Activated CD8-positive, alpha-beta memory T cell treated with anti-CD3 and anti-CD28 coated beads for 1 hour (primary cell): ENCODE measurements around the gene SLAMF6.
"Not testable (repeated sequence)": the region's sequence is repeated elsewhere in the genome, so short reads cannot be mapped to it uniquely, and the experiment has no call there.

ENCODE experiments used
- DNase-seq, 2 donors: peaks; one replicate each; pipeline ENCODE4 v3.0.0-alpha.2; 2020; ENCODE audit warnings: low read depth in 1 of 2; ENCODE audit errors: extremely low read depth in 1 of 2

Gene SLAMF6

GRCh38 chr1:160517519-160517918, 5.5 kb downstream of the SLAMF6 start:
- not testable (repeated sequence) for DNase-seq

GRCh38 chr1:160515908-160516307, 7.1 kb downstream of the SLAMF6 start:
- not testable (repeated sequence) for DNase-seq

DNA sequence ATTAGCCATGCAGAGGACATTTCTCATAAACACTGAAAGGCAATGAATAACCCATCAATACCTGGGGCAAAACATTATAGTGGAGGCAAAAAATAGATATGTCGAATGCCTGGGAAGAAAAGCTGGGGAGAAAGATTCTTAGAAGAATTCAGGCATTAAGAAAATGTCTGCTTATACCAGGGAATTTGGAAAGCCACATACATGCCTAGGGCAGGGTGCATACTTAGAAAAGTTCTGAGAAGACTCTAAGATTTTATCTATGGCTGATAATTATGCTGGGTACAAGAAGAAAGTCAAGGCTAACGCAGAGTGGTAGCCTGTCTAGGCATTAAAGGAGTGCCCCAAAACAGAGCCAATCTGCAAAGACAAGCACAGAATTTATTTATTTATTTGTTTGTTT, 18.4 kb downstream of the SLAMF6 start:
- no peak for DNase-seq

DNA sequence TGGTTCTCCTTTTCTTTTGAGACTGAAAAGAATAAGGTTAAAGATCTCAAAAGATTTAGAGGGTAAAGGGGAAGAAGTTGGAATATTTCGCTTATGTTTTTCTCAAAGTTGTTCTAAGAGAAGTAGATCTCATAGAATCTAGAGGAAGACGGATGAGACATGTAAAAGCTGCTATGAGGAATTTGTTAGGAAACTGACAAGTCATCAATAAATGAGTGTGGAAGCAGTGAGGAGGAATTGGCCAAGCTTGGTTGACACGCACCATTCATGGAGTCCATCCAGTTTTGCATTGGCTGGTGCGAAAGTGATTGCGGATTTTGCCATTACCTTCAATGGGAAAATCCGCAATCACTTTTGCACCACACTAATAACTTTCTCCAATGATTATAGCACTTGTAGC, 20.0 kb downstream of the SLAMF6 start:
- no peak for DNase-seq

- DNase-seq: no peak
Observed at GRCh38 chr1:160500321-160500990, 22.6 kb downstream of the SLAMF6 start.

- no peak for DNase-seq
Observed at GRCh38 chr1:160499631-160500030, 23.4 kb downstream of the SLAMF6 start.

GRCh38 chr1:160498301-160499065, 24.6 kb downstream of the SLAMF6 start:
- not testable (repeated sequence) for DNase-seq

DNA sequence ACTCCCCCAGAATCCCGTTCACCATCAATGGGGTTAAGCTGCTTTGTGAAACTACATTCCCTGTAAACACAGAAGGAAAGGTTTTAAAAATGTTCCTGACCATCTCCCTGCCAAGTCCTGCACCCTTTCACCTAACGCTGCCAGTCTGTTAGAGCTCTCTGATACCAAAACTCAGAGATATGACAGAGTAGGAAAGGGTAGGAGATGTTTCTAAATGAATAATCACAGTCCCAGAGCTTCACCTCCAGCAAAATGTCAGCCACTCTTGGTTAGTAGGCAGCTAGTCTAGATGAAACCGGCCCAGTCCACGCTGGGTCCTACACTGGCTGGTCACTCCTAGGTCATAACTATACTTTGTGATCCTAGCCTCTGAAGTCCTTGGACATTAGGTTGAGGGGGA, 26.7 kb downstream of the SLAMF6 start:
- DNase-seq: no peak

DNA sequence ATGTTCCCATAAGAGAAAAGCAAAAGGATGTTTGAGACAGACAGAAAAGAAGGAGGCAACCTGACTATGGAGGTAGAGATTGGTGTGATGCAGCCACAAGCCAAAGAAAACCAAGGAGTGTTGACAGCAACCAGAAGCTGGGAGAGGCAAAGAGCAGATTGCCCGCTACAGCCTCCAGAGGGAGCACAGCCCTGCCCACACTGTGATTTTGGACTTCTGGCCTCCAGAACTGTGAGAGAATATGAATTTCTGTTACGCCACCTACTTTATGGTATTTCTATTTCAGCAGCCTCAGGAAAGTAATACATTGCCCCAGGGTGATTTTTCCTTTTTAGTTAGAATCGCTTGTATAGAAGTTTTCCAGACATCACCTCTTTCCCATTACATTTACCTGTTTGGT, 28.4 kb downstream of the SLAMF6 start:
- DNase-seq: no peak

DNA sequence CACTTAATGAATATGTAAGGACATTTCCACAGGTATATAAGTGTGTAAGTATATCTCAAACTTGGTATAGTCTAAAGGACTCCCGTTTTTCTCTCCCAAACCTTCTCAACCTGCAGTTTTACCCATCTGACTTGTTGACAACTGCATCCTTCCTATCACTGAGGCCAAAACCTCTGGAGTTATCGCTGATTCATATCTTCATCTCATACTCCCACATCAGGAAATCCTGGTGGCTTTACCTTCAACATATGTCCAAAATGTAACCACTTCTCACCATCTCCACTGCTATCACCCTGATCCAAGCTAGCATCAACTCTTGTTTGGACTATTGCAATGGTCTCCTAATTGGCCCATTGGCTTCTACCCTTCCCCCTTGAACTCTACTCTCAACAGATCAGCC, 30.4 kb downstream of the SLAMF6 start:
- DNase-seq: no peak

DNA sequence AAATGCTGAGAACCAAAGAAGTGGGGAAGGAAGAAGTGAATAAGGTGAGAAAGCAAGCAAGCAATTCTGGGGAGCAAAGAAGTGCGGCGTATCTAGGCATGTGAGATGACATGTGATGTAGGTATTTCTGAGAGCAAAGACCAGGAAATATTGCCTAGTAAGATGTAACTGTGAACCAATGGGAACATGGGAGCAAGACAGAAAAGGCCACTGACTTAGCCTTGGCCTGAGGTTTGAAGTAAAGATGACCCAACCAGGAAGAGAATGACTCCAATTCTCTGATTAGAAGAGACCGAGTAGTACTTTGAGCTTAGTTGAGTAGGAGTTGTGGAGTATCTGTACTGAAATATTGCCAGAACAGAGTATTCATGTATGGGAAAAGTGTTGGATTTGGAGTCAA, 31.1 kb downstream of the SLAMF6 start:
- DNase-seq: no peak

DNA sequence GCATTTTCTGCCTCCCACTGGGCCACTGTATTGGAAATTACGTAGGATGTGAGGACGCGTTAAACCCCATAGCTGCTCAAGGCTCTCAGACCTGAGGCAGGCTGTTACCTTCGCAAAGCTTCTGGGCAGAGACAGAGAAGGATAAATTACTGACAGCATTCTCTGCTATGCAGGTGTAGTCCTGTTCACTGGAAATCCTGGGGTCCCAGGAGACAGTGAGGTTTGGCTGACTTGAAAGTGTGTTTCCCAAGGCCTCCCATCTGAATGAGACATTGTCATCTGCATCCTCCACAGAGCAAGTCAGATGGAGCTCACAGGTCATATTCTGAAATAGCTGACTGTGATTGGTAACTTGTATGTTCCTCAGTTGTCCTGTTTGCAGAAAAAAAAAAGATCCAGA, 32.0 kb downstream of the SLAMF6 start:
- no peak for DNase-seq

DNA sequence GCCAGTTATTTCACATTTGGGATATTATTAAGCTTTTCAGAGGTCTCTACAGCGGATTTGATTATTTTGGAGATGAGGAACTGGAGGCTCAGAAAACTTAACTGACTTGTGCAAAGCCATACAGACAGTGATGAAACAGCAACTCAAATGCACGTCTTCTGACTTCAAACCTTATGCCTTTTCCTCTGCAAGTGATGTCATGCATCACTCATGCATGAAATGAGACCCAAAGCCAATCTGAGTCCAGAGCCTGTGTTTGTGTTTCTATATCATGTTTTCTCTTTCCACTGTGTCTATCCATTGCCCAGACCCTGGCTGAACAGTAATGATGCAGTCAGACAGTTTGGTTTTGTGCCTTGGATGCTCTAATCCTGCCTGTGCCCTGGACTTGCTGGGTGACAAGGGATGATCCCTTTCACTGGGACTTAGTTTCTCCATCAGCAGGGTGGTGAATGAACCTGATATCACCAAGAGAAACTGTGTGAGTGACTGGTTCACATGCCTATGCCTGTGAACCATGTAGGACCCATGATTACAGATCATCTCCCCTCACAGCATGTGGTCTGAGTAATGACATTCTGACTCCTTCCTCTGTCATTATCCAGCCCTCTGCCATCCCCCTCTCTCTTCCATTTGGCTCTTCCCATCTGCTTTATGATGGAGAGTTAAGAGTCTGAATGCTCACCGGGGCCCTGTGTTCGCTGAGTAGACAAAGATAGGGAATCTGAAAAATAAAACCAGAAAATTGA, 33.4 kb downstream of the SLAMF6 start:
- no peak for DNase-seq

DNA sequence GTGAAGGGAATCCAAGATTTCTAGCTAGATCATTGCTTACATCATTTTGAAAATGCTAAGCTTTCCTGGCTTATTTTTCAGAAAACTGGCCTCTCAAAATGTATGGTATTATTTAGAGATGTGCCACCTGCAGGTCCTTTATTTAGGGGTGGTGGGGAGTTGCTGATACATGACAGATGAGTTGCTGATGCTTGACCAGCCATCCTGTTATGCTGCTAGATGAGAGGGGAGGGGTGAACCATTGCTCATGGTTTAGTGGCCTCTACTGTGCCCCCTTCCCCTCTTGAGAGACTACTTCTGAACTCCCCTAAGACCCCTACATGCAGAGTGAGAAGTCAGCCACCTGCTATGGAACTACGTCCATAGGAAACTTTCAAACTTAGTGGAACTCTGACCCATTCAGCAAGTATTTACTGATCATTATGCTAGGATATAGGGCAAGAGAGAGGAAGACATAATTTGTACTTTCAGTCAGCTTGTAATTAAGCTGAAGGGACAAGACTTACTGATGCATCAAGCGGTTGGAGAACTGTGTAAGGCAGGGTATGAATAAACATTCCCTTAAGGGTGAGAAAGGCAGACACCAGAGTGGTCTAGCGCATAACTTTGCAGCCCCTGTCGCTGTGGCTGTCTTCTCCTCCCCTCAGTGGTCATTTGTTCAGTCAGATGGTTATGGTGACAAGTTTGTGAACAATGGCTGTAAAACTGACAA, 34.6 kb downstream of the SLAMF6 start:
- DNase-seq: no peak

DNA sequence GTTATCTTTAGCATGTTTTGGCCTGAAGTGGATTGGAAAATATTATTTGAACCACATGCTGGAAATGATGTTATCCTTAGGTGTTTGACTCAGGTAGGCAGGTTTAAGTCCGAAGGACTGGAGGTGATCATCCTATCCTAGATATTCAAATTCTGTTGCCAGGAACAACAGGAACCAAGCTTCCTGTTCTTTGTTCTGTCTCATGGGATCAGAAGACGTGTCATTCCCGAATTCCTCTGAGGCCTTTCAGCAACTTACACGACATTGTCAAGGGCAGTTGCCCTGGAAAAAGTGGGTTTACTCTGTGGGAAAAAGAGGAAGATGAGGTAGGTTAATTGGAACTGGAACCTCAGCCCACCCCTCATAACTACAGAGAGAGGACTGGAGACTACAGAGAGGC, 36.6 kb downstream of the SLAMF6 start:
- DNase-seq: no peak

DNA sequence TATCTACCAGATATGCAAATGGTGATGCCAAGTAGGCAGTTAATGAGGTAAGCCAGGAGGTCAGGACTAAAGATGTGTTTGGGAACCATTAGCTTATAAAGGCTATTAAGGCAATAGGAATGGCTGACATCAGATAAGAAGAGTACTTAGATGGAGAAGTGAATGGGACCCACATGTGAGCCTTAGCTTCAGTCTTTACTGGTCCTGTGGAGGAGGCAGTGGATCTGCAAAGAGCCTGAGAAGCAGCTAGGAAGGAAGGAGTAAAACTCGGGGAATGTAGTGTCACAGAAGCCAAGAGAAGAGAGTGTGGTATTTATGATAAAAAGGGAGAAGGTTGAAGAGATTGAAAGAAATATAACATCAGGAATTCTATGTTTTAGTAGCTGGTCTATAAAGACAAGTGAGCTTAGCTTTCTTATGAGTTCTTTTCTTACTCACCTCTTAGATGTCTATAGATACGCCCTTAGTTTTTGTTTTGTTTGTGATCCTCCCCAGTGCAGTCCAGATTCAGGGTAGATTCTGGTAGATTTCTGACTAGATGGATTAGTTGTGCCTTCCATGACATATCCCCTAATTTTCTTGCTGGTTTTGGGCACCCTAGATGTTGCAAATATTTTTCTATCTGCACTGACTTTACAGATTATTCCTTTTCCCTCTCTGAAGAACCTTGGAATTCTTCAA, 39.4 kb downstream of the SLAMF6 start:
- DNase-seq: no peak

DNA sequence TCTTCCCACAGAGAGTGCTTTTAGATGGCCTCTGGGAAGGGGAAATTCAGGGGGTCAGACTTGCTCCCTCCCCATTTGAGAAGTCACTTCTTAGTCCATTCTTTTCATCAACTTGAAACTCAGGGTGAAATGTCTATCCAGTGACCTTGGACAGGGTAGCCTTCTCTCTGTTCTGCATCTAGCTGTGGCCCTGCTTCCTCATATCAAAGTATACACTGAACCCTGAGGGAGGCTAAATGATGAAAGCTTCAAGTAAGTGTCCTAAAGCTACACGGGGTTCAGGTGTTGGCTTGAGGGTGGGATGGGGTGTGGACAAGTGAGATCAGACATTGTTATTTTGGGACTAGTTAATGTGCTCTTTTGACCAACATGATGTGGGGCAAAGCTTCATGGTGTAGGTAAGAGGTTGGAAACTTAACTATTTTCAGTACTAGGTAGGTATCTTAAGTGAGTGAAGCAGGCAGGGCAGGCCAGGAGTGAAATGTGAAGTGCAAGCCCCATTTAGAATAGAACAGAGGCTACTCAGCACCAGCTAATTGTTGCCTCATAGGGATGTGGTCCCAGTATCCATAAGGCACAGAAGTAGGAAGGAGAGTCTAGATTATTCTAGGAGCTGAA, 41.0 kb downstream of the SLAMF6 start:
- no peak for DNase-seq

DNA sequence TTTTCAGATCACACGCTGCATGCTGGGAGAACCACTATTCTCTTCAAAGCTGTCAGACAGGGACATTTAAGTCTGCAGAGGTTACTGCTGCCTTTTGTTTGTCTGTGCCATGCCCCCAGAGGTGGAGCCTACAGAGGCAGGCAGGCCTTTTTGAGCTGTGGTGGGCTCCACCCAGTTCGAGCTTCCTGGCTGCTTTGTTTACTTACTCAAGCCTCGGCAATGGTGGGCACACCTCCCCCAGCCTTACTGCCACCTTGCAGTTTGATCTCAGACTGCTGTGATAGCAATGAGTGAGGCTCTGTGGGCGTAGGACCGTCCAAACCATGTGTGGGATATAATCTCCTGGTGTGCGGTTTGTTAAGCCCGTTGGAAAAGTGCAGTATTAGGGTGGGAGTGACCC, 42.3 kb downstream of the SLAMF6 start:
- not testable (repeated sequence) for DNase-seq

- DNase-seq: not testable (repeated sequence)
Observed at GRCh38 chr1:160479091-160479490, 44.0 kb downstream of the SLAMF6 start.
